K562 (cell line): ENCODE results near the gene WDR90. TPM values are rescaled to one million over a fixed set of nuclear protein-coding genes. Genes with fewer than 3 reads are reported as not detected.

ENCODE experiments used
- BMI1 ChIP-seq: fragments of 150-350 bp; IDR thresholded peaks from 2 replicates; pipeline ENCODE4 v1.6.1; 2014; ENCODE audit warnings: low read length
- BRD4 ChIP-seq: fragments of 200-600 bp; sonication (generic); IDR thresholded peaks from 2 replicates; pipeline ENCODE4 v1.6.1; 2017; ENCODE audit warnings: inconsistent platforms
- CBX8 ChIP-seq: fragments of 200-600 bp; sonication (generic); IDR thresholded peaks from 2 replicates; pipeline ENCODE4 v1.6.1; 2012; ENCODE audit warnings: borderline replicate concordance, mixed run types, low read depth, mild to moderate bottlenecking, moderate library complexity, mixed read lengths, low read length, control low read depth, inconsistent platforms; ENCODE audit not compliant: poor library complexity, severe bottlenecking; ENCODE audit errors: extremely low read depth
- ESRRA ChIP-seq: fragments of 450-650 bp; IDR thresholded peaks from 2 replicates; pipeline ENCODE4 v1.6.1; 2014; ENCODE audit warnings: low read depth, mild to moderate bottlenecking, moderate library complexity, borderline replicate concordance
- FOSL1 ChIP-seq: fragments of 200-800 bp; sonication (Bioruptor generic); conservative IDR thresholded peaks from 2 replicates; pipeline ENCODE4 v1.6.1; 2016; ENCODE audit warnings: missing genetic modification characterization, missing compliant biosample characterization
- FOXA3 ChIP-seq, 2 experiments: fragments of 450-650 bp in 1 of 2; sonication (generic) in 1 of 2; formaldehyde crosslinking; IDR thresholded peaks in 1 of 2; conservative IDR thresholded peaks in 1 of 2; 2 replicates each; pipeline versions ENCODE4 v1.4.0 to v1.8.0; 2020 to 2022; ENCODE audit warnings: mild to moderate bottlenecking in 2 of 2, missing genetic modification reagents in 1 of 2
- FUS ChIP-seq: fragments of 200-400 bp; formaldehyde crosslinking; optimal IDR thresholded peaks from 2 replicates; pipeline ENCODE3; 2017; ENCODE audit warnings: low read depth, low read length
- HDAC2 ChIP-seq: fragments of 450-650 bp; IDR thresholded peaks from 2 replicates; pipeline ENCODE4 v1.6.1; 2016; ENCODE audit warnings: mild to moderate bottlenecking
- HEY1 ChIP-seq: fragments of 250-450 bp; sonication (Bioruptor Pico); IDR thresholded peaks from 2 replicates; pipeline ENCODE4 v1.5.0; 2020; ENCODE audit warnings: mild to moderate bottlenecking, moderate library complexity, borderline replicate concordance
- MECOM ChIP-seq: fragments of 250-450 bp; sonication (Bioruptor Pico); IDR thresholded peaks from 2 replicates; pipeline ENCODE4 v1.8.0; 2022; ENCODE audit warnings: inconsistent platforms
- NEUROD1 ChIP-seq: fragments of 150-350 bp; IDR thresholded peaks from 2 replicates; pipeline ENCODE4 v1.6.1; 2014; ENCODE audit warnings: borderline replicate concordance, low read length, low read depth; ENCODE audit not compliant: partially characterized antibody
- PATZ1 ChIP-seq: fragments of 250-450 bp; sonication (Bioruptor Pico); IDR thresholded peaks from 2 replicates; pipeline ENCODE4 v1.5.0; 2020; ENCODE audit warnings: mild to moderate bottlenecking, borderline replicate concordance
- PHTF2 ChIP-seq: fragments of 250-450 bp; sonication (Bioruptor Pico); IDR thresholded peaks from 2 replicates; pipeline ENCODE4 v1.5.0; 2021; ENCODE audit warnings: mild to moderate bottlenecking
- SMARCA4 ChIP-seq: fragments of 450-650 bp; IDR thresholded peaks from 2 replicates; pipeline ENCODE4 v1.6.1; 2016
- SRSF3 ChIP-seq: fragments of 200-400 bp; formaldehyde crosslinking; IDR thresholded peaks from 2 replicates; pipeline ENCODE4 v1.6.1; 2016; ENCODE audit warnings: mild to moderate bottlenecking, low read length, moderate library complexity; ENCODE audit not compliant: insufficient read depth
- STAG1 ChIP-seq: sonication (generic); formaldehyde crosslinking; IDR thresholded peaks from 2 replicates; pipeline ENCODE4 v1.5.0; 2020; ENCODE audit warnings: missing genetic modification reagents, borderline replicate concordance
- THRAP3 ChIP-seq: fragments of 450-650 bp; IDR thresholded peaks from 2 replicates; pipeline ENCODE4 v1.6.1; 2016; ENCODE audit warnings: mild to moderate bottlenecking, inconsistent platforms, borderline replicate concordance
- TRIM28 ChIP-seq: fragments of 450-650 bp; IDR thresholded peaks from 2 replicates; pipeline ENCODE4 v1.6.1; 2017
- ZBTB43 ChIP-seq: sonication (generic); formaldehyde crosslinking; IDR thresholded peaks from 2 replicates; pipeline ENCODE4 v1.8.0; 2023; ENCODE audit warnings: mild to moderate bottlenecking, missing genetic modification reagents
- ZNF12 ChIP-seq: sonication (generic); formaldehyde crosslinking; IDR thresholded peaks from 2 replicates; pipeline ENCODE4 v1.4.0; 2020; ENCODE audit warnings: mild to moderate bottlenecking, missing genetic modification reagents
- ZNF431 ChIP-seq: sonication (generic); formaldehyde crosslinking; IDR thresholded peaks from 2 replicates; pipeline ENCODE4 v1.8.0; 2022; ENCODE audit warnings: mild to moderate bottlenecking, missing genetic modification reagents
- ZNF740 ChIP-seq, 3 experiments: fragments of 200-800 bp in 1 of 3; sonication (Bioruptor generic) in 1 of 3; sonication (generic) in 1 of 3; formaldehyde crosslinking in 1 of 3; IDR thresholded peaks; 2 replicates each; pipeline versions ENCODE4 v1.6.1 to v1.8.0; 2016 to 2022; ENCODE audit warnings: mild to moderate bottlenecking in 2 of 3, missing compliant biosample characterization in 2 of 3, missing genetic modification characterization in 2 of 3, missing genetic modification reagents in 1 of 3
- ZNF780A ChIP-seq: fragments of 250-450 bp; sonication (Bioruptor Pico); IDR thresholded peaks from 2 replicates; pipeline ENCODE4 v1.5.0; 2021; ENCODE audit warnings: mild to moderate bottlenecking
- ZNF79 ChIP-seq: fragments of 250-450 bp; sonication (Bioruptor Pico); IDR thresholded peaks from 2 replicates; pipeline ENCODE4 v1.4.0; 2020; ENCODE audit warnings: low read depth, mild to moderate bottlenecking, moderate library complexity
- polyA plus RNA-seq, 8 experiments: library from polyadenylated mRNA; depleted of rRNA in 4 of 8; stranded (reverse) in 5 of 8; unstranded in 3 of 8; fragments of >200 nt; fragmentation: Nextera tagmentation in 2 of 8; fragmentation: Illumina TruSeq in 1 of 8; extraction: Ambion mirVana in 2 of 8; extraction: Trizol in 1 of 8; gene quantifications; 2 replicates each; pipeline versions ENCODE4 v1.2.1 to v1.2.3, GENCODE V29; 2011 to 2014; ENCODE audit warnings: inconsistent platforms in 1 of 8, missing spikeins in 1 of 8
- total RNA-seq, 7 experiments: library from RNA; depleted of rRNA in 6 of 7; stranded (reverse); fragments of >200 nt in 6 of 7; fragmentation: Illumina TruSeq in 2 of 7; extraction: Trizol in 2 of 7; gene quantifications; 2 replicates each; pipeline versions ENCODE4 v1.2.1 to v1.2.3, GENCODE V29; 2011 to 2021; ENCODE audit warnings: low replicate concordance in 1 of 7

WDR90 gene
- total and polyA plus RNA-seq, 9 of the 15 experiments (the other 6 are each of a cell fraction or from before 2014, with no cell fraction given), result 0.44 to 12.6 (median 3.3) TPM

- TF ChIP-seq ZBTB43 (CRISPR knock-in tag), result no peak
- TF ChIP-seq TRIM28, result no peak; the same call in 1 of the 2 replicates
- TF ChIP-seq MECOM, result no peak
- TF ChIP-seq ZNF780A (CRISPR knock-in tag), result no peak
- no peak for TF ChIP-seq STAG1 (CRISPR knock-in tag)
- peak; percentile 80 for TF ChIP-seq NEUROD1
- TF ChIP-seq BMI1, result no peak
- no peak for TF ChIP-seq FOXA3 (CRISPR knock-in tag; conservative IDR thresholded peaks at IDR 0.05 in 1 of 2, IDR thresholded peaks at IDR 0.05 in 1 of 2)
- TF ChIP-seq PHTF2, result no peak
- no peak for TF ChIP-seq ZNF79 (CRISPR knock-in tag)
- TF ChIP-seq HDAC2, result no peak; the same call in 1 of the 2 replicates
- no peak for TF ChIP-seq SRSF3
- no peak for TF ChIP-seq THRAP3
- TF ChIP-seq SMARCA4, result no peak
- peak; percentile 97 for TF ChIP-seq BRD4
- TF ChIP-seq CBX8, result no peak
- no peak for TF ChIP-seq PATZ1 (CRISPR knock-in tag)
- TF ChIP-seq ESRRA, result peak; percentile 58
- peak; percentile 74 for TF ChIP-seq FUS
- 0 out of 2 replicates have a peak, but pooled peaks have one; percentile 62 for TF ChIP-seq ZNF431 (CRISPR knock-in tag)
- no peak; the same call in 1 of the 2 replicates for TF ChIP-seq ZNF12 (CRISPR knock-in tag)
- TF ChIP-seq ZNF740 (CRISPR knock-in tag; IDR thresholded peaks at IDR 0.05), result 0 out of 2 replicates have a peak, but pooled peaks have one; percentile 50
- no peak for TF ChIP-seq ZNF740 (tag; IDR thresholded peaks at IDR 0.05)
- no peak for TF ChIP-seq HEY1 (CRISPR knock-in tag)
- TF ChIP-seq FOSL1, result peak; percentile 42; the same call in 1 of the 2 replicates
Observed at GRCh38 chr16:636206-637080, 12.7 kb upstream of the WDR90 start, which contains the start of gene METTL26 (continued).
